MCF 10A (cell line): ENCODE measurements around the gene GP1BB. TPM values are rescaled to one million over a fixed set of nuclear protein-coding genes. Genes with fewer than 3 reads are reported as not detected.

Experiments used
- BruUV-seq: library from RNA; stranded (reverse); fragments of 400-500 nt; replicated peaks from 2 replicates; lab custom pipeline; 2021; lab: Mats Ljungman, UMichigan
- CTCF ChIA-PET: fragments of 300-600 bp; sonication (Branson Sonifier 250); formaldehyde crosslinking; extraction: SDS; loops from one replicate; lab custom pipeline; 2021; ENCODE audit warnings: antibody characterized with exemption, inconsistent platforms; lab: Yijun Ruan, JAX
- POLR2A ChIA-PET: fragments of 300-600, 350-650 bp; sonication (Branson Sonifier 250); formaldehyde crosslinking; extraction: SDS; loops from one replicate; lab custom pipeline; 2020; ENCODE audit warnings: antibody characterized with exemption, inconsistent platforms; lab: Yijun Ruan, JAX
- DNase-seq: peaks from one replicate; pipeline ENCODE4 v3.0.0-alpha.2; 2018; ENCODE audit not compliant: unreplicated experiment
- H3K27ac Mint-ChIP-seq: one replicate; pipeline ENCODE4 v1.8.0; 2022; ENCODE audit warnings: mild to moderate bottlenecking, low read depth, mixed read lengths; ENCODE audit not compliant: unreplicated experiment
- H3K27me3 Mint-ChIP-seq: one replicate; pipeline ENCODE4 v1.8.0; 2022; ENCODE audit warnings: mixed read lengths; ENCODE audit not compliant: insufficient read depth, unreplicated experiment
- H3K36me3 Mint-ChIP-seq: one replicate; pipeline ENCODE4 v1.8.0; 2022; ENCODE audit warnings: mild to moderate bottlenecking, moderate library complexity, mixed read lengths; ENCODE audit not compliant: insufficient read depth, unreplicated experiment
- H3K4me1 Mint-ChIP-seq: one replicate; pipeline ENCODE4 v1.8.0; 2022; ENCODE audit warnings: mixed read lengths; ENCODE audit not compliant: insufficient read depth, unreplicated experiment
- H3K4me3 Mint-ChIP-seq: one replicate; pipeline ENCODE4 v1.8.0; 2022; ENCODE audit warnings: mild to moderate bottlenecking, moderate library complexity, mixed read lengths; ENCODE audit not compliant: unreplicated experiment
- H3K9me3 Mint-ChIP-seq: one replicate; pipeline ENCODE4 v1.8.0; 2022; ENCODE audit warnings: mixed read lengths; ENCODE audit not compliant: unreplicated experiment
- intact Hi-C: fragments of 100-400 bp; cut with micrococcal nuclease; formaldehyde crosslinking; loops from 2 replicates; pipeline ENCODE4 v1.14.1; 2022
- total RNA-seq: library from RNA; stranded (reverse); gene quantifications from 2 replicates; pipeline ENCODE4 v1.2.3, GENCODE V29; 2022
- TF ChIP-seq, protein P1 (sequence below): fragments of 200-600 bp; IDR thresholded peaks from one replicate; pipeline ENCODE4 v1.8.0; 2022; ENCODE audit warnings: antibody characterized with exemption, mild to moderate bottlenecking; ENCODE audit not compliant: unreplicated experiment

GP1BB gene
- total RNA-seq, 1 experiment from 2014 or later: 0.37 TPM

DNA sequence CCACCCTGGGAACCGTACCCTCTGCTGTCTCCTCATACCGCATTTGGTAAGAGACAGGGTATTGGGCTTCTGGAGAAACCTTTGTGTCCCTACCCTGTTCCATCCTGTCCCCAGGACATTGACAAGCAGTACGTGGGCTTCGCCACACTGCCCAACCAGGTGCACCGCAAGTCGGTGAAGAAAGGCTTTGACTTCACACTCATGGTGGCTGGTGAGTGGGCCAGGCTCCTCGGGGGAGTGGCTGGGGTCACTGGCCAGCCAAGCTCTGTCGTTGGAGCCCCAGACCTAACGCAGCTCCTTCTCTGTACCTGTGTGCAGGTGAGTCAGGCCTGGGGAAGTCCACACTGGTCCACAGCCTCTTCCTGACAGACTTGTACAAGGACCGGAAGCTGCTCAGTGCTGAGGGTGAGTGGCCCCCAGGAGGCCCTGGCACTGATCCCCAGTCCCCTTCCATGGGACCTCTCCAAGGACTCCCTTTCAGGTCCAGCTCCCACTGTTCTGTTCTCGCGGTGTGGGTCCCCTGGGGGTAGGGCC is 3.8 kb upstream of the GP1BB start:
- intact Hi-C loops: loop anchor here (5.0 to 10.0 kb wide), 3 partner anchors 42 to 425 kb away; partner anchors contain the start of gene CLTCL1
- Mint-ChIP-seq H3K4me1 (peaks cover 3% of the 10 kb centered on the region), H3K27ac (no peak overlapping the region), H3K36me3 (no peaks in the 10 kb centered on the region), H3K27me3 (no peaks in the 10 kb centered on the region), H3K9me3 (no peaks in the 10 kb centered on the region), H3K4me3 (peak overlapping the region; percentile 68)
- no TSS peak for BruUV-seq
- ChIA-PET POLR2A (no interaction called here), CTCF (interaction anchor here (0.5 to 1.1 kb wide), 2 partner anchors 11 to 35 kb away, joined by 5 to 6 read pairs; no protein-coding TSS in a partner anchor)
- no peak for DNase-seq
- TF ChIP-seq, protein P1, sequence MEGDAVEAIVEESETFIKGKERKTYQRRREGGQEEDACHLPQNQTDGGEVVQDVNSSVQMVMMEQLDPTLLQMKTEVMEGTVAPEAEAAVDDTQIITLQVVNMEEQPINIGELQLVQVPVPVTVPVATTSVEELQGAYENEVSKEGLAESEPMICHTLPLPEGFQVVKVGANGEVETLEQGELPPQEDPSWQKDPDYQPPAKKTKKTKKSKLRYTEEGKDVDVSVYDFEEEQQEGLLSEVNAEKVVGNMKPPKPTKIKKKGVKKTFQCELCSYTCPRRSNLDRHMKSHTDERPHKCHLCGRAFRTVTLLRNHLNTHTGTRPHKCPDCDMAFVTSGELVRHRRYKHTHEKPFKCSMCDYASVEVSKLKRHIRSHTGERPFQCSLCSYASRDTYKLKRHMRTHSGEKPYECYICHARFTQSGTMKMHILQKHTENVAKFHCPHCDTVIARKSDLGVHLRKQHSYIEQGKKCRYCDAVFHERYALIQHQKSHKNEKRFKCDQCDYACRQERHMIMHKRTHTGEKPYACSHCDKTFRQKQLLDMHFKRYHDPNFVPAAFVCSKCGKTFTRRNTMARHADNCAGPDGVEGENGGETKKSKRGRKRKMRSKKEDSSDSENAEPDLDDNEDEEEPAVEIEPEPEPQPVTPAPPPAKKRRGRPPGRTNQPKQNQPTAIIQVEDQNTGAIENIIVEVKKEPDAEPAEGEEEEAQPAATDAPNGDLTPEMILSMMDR: no peak

DNA sequence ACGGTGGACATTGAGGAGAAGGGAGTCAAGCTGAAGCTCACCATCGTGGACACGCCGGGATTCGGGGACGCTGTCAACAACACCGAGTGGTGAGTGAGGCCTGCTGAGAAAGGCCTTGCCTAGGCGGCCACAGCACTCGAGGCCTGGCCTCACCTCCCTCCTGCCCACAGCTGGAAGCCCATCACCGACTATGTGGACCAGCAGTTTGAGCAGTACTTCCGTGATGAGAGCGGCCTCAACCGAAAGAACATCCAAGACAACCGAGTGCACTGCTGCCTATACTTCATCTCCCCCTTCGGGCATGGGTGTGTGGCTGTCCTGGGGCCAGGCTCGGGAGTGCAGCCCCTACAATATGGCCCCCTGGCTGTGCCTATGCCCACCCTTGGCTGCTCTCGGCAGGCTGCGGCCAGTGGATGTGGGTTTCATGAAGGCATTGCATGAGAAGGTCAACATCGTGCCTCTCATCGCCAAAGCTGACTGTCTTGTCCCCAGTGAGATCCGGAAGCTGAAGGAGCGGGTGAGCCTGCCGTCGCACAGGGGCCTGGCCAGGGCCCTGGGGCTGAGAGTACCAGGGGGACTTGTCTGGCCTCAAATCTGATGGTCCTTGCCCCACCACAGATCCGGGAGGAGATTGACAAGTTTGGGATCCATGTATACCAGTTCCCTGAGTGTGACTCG is 3.0 kb upstream of the GP1BB start:
- TF ChIP-seq, protein P1: no peak
- no peak for DNase-seq
- H3K36me3 Mint-ChIP-seq: no peaks in the 10 kb centered on the region
- no peaks in the 10 kb centered on the region for H3K27me3 Mint-ChIP-seq
- intact Hi-C loops: no loop called here
- no peak overlapping the region for H3K27ac Mint-ChIP-seq
- ChIA-PET POLR2A (interaction anchor here (0.9 kb wide), 1 partner anchor 10 kb away, joined by 3 read pairs; no protein-coding TSS in a partner anchor), CTCF (interaction anchor here (0.5 to 1.1 kb wide), 3 partner anchors 10 to 34 kb away, joined by 3 to 6 read pairs (median 5); no protein-coding TSS in a partner anchor)
- H3K4me1 Mint-ChIP-seq: peaks cover 3% of the 10 kb centered on the region
- BruUV-seq: no TSS peak
- H3K4me3 Mint-ChIP-seq: peak overlapping the region; percentile 68
- H3K9me3 Mint-ChIP-seq: peaks cover 5% of the 10 kb centered on the region

DNA sequence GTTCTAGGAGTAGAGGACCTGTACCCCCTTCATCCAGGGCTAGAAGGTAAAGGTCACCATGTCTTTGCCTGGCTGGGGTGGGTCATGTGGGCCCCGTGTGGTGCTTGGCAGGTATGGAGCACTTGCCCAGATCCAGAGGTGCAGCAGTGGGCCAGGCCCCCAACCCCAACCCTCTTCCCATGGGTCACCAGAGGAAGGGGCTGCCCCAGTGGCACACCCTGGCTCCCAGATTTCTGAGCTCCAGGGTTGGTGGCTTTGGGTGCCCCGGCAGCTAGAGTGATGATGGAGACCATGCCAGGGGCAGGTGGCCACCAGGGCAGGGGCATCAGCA is 2.4 kb upstream of the GP1BB start:
- ChIA-PET CTCF (no interaction called here), POLR2A (interaction anchor here (0.9 kb wide), 1 partner anchor 9 kb away, joined by 3 read pairs; no protein-coding TSS in a partner anchor)
- no peak for DNase-seq
- no TSS peak for BruUV-seq
- no peaks in the 10 kb centered on the region for H3K36me3 Mint-ChIP-seq
- H3K27me3 Mint-ChIP-seq: no peaks in the 10 kb centered on the region
- H3K4me3 Mint-ChIP-seq: no peak overlapping the region
- TF ChIP-seq, protein P1: no peak
- H3K9me3 Mint-ChIP-seq: peaks cover 9% of the 10 kb centered on the region
- peaks cover 3% of the 10 kb centered on the region for H3K4me1 Mint-ChIP-seq
- intact Hi-C loops: no loop called here
- no peak overlapping the region for H3K27ac Mint-ChIP-seq

- H3K27me3 Mint-ChIP-seq: no peaks in the 10 kb centered on the region
Observed at GRCh38 chr22:19721330-19722177, 1.8 kb upstream of the GP1BB start.

More at GRCh38 chr22:19721330-19722177, 1.8 kb upstream of the GP1BB start:
- no TSS peak for BruUV-seq
- Mint-ChIP-seq H3K4me1 (peaks cover 3% of the 10 kb centered on the region), H3K9me3 (peaks cover 9% of the 10 kb centered on the region), H3K27ac (no peak overlapping the region), H3K36me3 (no peaks in the 10 kb centered on the region), H3K4me3 (no peak overlapping the region)
- DNase-seq: no peak
- CTCF ChIA-PET: no interaction called here
- intact Hi-C loops: no loop called here
- TF ChIP-seq, protein P1: no peak
- POLR2A ChIA-PET: interaction anchor here (0.9 kb wide), 1 partner anchor 9 kb away, joined by 3 read pairs; no protein-coding TSS in a partner anchor
